Measurements from ENCODE around the gene VAMP5.
"Not testable (repeated sequence)": the region's sequence is repeated elsewhere in the genome, so short reads cannot be mapped to it uniquely, and the experiment has no call there.

The VAMP5 gene

DNA sequence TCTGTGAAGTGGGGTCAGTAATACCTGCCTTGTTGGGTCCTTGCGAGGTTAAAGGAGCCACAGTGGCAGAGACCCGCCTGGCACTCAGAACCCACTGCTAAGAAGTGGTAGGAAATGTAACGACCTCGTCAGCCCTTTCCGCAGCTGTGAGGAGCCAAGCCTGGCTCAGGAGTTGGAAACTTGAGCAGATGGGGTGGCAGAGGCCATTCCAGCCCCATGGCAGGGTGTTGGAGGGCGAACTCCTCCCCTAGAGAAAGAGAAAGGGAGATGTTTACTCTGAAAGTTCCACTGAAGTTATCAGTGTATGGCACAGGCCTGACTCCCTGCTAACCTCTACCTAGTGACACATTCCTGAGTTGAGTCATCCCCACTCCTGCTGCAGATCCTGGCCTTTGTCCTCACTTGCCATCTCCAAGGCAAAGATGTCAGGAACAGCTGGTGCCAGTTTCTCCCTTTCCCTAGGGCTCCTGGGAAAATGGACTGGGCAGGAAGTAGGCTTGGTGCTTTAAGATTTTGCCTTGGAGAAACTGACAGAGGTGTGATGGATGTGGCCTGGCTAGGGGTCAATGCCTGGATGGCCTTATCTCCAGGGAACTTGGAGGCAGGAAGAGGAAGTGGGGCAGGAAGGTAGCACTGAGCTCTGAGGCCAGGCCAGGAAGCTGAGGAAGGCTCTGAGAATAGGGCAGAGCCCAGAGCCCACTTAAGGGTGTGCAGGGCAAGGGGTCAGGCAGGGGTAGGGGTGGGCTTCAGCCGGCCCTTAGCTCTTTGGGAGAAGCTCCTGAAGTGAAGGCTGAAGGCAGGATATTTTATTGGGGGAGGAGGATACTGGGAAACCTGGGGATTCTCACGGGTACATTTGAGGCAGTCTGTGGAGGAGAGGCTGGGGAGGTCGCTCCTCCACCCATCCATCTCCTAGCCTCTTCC is 888 bp downstream of the VAMP5 start:
- DNase-seq = peak in 1 of 5 donors; percentile 29

DNA sequence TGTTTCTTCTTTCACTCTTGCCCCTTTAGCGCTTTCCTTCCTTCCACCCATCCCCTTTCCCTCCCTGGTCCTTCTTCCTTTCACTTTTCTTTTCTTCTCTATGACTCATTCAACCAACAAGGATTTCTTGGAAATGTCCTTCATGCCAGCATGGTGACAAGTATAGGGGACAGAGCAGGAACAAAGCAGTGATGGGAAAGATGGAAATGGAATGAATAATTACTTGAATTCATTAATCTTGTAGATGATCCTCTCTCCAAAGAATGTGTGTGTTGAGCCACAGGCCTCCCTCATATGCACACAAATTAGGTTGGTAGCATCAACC is 1.5 kb downstream of the VAMP5 start:
- no peak for DNase-seq

DNA sequence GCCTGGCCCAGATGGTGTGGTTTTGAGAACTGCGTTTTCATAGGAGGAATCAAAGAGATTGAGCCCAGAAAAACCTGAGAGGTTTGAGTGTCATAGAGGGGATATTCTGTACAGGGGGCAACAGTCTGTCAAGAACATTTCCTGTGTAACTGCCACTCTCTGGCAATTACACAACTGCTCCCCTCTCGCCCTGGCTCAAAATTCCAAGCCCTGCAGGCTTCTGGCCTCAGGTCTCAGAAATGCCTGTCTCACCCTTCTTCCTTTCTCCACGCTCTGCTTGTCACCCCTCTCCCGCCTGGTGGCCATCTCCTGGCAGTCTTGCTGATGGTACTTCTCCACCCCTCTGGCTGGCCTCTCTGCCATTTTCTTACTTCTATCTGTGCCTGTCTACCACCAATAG is 4.0 kb downstream of the VAMP5 start:
- no peak for DNase-seq

DNA sequence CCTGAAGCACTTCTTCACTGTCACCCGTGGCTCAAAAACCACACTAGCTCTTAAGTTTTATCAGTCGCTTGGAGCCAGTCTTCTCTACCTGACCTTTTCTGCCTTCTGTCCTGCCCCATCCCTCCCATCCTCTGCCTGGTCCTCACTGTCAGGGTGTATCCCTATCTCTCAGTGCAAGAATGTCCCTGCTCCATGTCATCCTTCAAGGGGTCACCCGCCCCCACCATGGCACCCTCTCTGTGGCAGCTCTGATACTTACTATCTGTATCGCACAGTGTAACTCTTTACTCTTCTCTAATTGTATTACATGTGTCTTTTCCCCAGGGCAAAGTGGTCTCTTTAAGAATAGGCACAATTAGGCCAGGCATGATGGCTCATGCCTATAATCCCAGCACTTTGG is 4.4 kb downstream of the VAMP5 start:
- no peak for DNase-seq

DNA sequence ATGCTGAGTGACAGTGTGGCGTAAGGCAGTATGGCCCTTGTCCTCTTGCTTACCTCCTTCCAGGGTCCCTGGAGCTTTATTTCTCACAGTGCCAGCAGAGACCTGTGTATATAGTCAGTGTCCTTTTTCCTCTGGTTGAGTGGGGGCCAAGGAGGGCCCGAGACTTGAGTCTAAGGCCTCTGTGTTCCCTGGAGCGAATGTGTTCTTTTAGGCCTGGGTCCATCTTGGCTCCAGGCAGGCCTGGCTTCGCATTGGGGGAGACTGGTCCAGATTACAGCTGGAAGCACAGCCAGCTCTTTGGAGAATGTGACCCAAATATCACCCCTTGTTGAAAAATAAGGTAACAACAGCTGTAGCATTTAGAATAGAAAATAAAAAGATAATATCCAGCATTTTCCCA is 5.0 kb downstream of the VAMP5 start:
- DNase-seq = no peak

DNA sequence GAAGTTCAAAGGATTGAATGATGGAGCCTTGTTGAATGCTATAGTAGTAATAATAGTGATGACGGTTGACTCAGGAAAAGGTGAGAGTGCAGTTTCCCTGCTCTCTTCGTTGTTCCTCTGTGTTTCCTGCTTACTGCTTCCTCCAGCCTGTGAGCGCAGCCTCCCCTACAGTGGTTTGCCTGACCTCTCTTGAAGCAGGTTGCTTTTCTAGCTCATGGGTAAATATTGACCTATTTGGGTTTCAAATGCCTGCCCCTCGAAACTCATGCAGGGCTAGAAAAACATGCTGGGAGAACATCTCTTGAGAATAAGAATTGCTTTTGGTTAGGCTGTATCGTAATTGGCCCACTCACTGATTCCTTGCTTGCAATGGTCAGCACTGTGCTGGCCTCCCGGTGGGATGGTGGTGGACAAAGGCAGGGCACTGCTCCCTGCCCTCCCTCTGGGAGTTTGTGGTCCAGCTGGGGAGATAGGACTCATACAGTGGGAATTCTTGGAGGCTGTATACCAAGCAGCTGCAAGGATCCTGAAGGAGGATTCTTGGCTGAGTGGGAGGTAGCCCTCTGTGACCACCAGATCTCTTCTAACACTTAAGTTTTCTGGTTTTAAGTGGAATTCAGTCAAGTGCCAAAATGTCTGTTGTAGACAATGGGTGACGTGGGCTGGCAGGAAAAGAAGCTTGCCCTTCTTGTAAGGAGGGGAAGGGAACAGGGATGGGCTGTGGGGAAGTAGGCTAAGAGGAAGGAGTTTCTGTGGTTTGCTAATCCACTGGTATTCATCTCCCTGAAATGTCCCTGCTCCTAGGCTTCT is 6.0 kb downstream of the VAMP5 start:
- DNase-seq = no peak

DNA sequence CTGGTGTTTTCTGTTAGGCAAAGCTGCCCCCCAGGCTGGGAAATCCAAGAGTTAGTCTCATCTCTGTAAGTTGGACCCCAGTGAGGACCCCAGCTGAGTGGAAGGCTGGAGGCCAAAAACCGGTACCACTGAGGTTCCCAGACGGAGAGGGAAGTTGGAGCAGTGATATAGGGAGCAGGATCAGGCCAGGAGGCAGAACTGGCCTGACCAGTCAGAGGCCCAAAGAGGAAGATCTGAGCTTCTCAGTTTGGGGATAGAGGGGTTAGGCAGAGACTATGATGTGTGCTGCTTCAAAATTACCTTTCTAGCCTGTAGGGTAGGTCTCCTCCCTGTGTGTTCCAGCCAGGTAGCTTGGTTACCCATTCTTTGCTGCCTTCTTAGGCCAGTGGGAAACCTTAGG is 6.7 kb downstream of the VAMP5 start:
- no peak for DNase-seq

DNA sequence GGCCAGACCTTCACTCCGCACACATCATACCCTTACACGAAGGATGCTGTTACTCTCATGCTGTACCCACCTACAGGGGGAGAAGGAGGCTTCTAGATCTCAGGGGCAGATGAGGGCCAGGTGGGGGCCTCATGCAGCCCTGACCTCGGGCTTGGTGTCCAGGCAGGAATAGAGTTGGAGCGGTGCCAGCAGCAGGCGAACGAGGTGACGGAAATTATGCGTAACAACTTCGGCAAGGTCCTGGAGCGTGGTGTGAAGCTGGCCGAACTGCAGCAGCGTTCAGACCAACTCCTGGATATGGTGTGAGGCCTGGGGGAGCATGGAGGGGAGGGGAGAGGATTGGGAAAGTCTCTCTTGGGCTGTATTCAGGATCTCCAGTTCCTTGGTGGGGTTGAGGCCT is 7.3 kb downstream of the VAMP5 start:
- no peak for DNase-seq

DNA sequence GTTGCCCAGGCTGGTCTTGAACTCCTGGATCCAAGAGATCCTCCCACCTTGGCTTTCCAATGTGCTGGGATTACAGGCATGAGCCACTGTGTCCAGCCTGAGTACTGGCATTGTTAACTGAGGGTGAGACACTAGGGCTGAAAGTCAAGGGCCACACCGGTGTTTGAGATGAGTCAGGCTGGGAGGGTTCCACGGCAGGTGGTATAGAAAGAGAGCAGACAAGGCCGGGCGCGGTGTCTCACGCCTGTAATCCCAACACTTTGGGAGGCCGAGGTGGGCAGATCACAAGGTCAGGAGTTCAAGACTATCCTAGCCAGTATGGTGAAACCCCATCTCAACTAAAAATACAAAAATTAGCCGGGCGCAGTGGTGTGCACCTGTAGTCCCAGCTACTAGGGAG is 8.1 kb downstream of the VAMP5 start:
- not testable (repeated sequence) for DNase-seq

DNA sequence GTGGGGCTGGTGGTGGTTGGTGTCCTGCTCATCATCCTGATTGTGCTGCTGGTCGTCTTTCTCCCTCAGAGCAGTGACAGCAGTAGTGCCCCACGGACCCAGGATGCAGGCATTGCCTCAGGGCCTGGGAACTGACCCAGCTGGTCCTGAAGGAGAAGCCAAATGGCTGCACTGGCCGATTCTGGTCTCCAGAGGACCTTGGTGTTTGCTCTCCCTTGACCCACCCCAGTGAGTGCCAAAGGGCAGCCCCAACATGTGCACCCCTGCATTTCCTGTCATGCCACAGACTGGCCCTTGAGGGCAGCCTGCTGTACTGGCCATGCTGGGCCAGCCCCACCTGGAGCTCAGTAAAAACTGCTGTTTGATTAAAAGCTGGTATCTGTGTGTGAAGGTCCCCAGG is 8.8 kb downstream of the VAMP5 start:
- no peak for DNase-seq

DNA sequence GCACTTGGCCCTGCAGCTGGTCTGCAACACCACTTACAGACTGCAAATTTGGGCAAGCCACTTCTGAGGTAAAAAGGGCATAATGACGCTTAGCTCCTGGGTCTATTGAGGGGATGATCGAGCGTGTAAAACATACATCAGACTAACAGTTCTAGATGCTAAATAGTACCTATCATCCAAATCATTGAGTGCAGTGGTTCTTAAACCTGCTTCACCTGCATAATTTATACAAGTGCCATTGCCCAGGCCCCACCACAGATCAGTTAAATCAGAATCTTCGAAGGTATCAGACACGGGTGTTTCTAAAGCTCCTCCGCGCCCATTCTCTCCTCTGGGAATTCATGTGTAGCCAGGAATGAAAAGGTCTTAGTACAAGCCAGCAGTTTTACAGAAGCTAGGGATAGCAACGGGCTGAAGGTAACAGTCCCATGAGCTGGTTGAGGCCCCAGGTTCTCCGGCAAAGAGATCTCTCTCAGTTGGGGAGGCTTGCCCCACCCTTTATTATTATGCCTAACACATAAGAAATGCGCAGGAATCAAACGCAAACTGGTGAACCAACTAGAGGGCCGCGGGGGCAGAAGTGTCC is 10.6 kb downstream of the VAMP5 start:
- DNase-seq = no peak

DNA sequence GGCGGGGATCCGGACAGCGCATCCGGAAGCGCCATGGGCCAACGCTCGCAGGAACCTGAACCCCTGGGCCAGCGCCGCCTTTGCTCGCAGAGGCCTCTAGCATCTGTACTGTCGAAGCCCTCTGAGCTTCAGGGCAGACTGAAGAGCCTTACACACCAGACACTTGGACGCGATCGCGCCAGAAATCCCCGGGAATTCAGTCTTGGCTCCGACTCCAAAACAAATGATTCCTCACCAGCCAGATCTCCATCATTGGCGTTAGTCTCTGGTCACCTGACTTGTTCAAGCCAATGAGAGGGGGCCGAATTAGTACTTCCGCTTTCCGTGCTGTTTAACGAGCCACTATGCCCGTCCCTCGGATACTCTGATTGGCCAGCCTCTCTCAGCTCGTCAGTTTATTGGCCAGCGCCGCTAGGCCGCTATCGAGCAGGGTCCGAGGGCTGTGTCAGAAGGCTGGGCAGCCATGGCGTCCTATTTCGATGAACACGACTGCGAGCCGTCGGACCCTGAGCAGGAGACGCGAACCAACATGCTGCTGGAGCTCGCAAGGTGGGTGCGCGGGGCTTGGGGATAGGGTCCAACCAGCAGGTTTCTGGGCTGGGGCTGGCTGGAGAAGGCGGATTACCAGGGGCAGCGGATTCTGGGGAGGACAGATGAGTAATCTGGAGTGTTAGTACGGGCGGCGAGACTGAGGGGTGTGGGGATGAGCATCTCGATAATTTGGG is 11.2 kb downstream of the VAMP5 start, which contains the start of gene RNF181:
Gene RNF181, plus strand, starts transcription at position 445 of the 725 bp plus-strand sequence. Its CDS starts 19 bp downstream, at position 464.
- DNase-seq = peak; percentile 77 to 94 (median 89)

DNA sequence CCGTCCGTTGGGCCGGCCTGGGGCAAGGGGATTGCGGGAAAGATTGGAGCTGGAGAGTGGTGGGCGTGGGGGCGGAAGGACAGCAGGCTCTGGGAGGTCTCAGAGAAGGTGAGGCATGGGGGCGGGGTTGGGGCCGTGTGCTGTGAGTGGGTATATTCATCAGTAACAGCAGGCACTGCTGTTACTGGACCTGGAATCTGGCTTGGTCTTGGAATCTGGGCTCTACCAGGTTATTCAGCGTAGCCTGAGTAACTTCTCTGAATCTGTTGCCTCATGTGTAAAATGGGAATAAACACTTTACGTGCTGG is 11.7 kb downstream of the VAMP5 start:
- no peak for DNase-seq

DNA sequence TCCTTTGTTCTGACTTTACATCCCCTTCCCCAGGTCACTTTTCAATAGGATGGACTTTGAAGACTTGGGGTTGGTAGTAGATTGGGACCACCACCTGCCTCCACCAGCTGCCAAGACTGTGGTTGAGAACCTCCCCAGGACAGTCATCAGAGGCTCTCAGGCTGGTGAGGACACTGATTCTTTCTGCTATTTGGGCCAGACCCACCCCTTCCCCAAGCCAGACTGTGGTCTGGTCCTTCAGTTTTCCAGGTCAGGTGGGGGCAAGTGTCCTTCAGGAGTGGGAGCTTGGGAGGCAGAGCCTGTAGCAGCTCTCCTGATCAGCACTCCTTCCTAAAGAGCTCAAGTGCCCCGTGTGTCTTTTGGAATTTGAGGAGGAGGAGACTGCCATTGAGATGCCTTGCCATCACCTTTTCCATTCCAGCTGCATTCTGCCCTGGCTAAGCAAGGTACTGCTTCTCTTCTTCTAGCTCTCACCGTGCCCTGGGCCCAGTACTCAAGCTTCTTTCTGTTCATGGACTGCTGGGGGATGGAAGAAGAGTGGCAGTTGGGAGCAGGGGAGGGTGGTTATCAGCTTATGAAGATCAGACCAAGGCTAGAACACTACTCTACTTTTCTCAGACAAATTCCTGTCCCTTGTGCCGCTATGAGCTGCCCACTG is 12.4 kb downstream of the VAMP5 start:
- no peak for DNase-seq

DNA sequence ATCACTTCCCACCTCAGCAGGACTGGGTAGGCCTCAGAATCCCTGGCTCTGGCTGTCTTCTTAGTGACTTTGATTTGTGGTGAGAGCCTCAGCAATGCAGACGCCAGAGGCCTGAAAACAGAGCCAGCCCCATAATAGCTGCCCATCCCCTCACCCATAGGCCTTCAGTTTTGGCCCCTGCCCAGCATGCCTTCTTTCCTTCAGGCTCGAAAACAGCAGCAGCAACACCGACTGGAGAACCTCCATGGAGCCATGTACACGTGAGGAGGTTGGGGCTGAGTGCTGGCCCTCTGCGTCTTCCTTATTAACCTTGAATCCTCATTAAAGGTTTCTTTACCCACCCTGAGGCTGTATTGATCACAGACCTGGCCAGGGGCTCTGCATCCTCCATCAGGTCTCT is 13.0 kb downstream of the VAMP5 start:
- no peak for DNase-seq

DNA sequence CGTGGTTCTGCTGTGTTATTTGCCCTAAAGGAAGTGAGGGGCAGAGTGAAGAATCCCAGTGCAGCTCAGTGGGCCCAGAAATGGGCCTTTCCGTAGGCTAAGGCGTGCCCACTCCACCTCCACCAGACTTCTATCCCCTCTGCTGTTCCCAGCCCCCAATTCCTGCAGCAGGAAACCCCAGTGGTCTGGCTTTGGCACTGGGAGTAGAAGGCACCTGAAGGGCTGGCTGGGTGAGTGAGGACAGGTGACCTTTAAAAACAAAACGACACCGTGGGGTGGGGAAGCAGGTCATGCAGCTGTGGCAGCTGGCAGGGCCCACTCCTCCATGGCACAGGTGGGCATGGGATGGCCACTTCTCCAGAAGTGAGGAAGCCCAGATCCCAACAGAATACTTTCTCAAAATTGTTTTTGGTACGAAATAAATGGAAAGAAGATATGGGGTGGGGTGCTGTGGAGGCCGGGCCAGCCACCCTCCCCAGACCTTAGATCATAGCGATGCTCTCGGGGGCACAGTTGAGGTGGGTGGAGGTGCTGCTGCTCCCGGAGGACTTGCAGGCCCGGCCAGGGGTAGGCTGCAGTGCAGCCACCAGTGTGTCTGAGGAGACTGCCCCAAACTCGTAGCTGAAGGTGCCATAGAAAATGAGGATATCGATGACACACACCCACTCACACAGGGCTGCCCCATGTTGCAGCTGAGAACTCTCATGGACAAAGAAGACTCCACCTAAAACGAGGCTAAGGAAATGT is 14.5 kb downstream of the VAMP5 start:
- DNase-seq = no peak

DNA sequence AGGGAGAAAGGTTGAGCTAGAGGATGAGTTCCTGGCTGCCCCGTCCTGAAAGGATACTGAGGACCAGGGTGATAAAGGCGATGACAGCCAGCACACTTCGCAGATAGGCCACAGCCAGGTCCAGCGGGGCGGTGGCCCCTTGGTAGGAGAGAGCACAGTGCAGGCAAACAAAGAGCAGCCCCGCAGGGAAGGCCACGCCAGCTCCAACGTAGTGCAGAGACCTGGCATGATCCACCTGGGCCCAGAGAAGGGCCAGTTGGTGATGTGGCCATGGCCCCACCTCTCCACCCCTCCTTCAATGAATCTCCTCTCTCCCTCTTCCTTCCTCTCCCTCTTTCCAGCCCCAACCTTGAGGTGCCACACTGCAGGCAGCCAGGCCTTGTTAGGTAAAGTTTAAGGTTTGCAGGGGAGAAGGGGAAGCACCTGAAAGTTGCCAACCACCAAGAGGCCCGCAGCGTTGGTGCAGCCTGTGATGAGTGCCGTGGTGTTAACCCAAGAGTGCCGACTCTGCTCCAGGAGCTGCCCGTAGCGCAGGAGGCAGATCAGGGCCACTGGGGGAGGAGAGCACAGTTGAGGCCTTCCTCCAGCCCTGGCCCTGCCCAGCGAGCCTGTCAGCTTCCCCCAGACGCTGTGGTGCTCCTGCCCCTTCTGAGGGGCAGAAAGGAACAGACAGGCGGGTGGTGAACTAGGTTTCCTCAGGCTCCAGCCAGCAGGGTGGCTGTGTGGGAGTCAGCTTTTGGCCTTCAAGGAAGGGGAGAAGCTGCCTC is 15.4 kb downstream of the VAMP5 start:
- DNase-seq = no peak

DNA sequence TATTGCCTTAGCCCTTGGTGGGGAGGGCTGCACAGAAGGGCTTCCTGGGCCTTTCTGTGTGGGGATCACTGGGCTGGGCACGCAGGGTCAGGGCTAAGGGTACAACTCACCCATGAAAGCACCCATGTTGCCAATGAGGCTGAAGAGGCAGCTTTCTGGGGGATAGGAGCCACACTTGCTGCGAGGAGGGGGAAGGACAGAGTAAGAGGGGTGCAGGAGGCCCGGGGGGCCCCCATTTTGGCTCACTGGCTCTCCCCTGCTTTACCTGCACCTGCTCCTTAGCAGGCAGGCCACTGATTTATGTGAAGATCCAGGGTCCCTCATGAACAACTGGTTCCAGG is 16.0 kb downstream of the VAMP5 start:
- no peak for DNase-seq

DNA sequence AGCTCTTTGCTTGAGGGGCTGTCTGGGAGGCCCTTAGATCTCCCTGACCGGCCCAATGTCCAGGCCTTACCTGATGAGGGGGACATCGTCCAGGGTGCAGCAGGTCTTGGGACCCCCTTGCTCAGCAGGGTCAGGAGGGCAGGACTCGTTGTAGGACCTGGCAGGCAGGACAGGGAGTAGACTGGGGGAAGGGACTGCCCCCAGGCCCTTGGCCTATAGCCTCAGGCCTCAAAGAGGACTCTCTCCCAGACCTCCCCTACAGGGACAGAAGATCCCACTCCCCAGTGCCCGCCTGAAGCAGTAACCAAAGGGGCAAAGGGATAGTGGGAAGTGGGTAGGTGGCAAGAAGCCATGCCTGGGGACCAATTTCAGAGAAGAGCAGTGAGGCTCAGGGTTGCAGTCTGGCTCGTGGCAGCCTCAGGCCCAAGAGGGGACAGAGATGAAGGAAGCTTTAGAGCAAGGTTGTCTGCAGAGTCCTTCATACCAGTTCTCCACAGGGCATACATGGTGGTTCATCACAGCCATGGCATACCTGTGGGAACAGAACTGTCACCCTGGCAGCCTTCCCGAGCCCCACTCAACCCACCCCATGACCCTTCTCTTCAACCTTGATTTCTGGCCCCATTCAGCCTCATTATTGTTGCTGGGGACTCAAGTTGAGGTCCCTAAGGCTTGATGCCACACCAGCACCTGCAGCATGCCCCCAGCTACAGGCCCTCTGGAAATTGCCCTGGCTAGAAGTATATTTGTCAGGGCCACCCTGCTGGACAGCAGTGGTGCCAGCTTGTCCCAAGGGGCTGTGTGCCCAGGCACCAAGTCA is 16.9 kb downstream of the VAMP5 start:
- DNase-seq = no peak

DNA sequence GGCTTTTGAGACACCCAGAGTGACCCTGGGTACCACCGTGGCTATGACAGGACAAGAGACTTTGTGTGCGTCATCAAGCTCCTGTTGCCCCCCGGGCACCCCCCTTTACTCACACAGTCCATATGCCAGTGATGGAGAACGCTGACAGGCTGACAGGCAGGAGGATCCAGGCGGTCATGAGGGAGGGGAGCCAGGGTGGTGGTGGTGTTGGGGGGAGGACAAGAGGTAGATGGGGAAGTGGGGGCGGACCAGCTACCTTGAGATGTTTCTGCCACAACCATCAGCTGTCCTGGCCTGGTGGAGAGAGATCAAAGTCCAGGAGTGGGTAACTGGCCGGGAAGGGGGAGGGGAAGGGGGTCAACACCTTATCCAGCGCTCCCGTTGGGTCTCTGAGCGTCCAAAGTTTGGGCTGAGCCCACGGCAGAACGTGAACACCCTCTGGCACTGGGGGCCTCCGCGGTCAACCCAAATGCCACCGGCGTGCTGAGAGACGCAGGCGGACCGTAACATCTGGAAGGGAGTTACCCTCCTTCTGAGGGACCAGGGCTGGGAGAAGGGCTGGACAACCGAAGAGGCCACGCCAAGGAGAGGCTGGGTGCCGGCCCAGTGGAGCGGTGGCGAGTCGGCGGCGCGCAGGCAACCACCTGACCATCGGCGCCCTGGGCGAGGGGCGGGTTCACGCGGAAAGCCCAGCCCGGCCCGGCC is 17.7 kb downstream of the VAMP5 start:
- DNase-seq = no peak
